Esophagus mucosa (tissue), 1 donor: ENCODE results near the gene IRF9. TPM values are rescaled to one million over a fixed set of nuclear protein-coding genes. Genes with fewer than 3 reads are reported as not detected.
A peak's percentile ranks its signal among the peaks of the same experiment; 100 is the strongest.

Experiments used
- ATAC-seq: fragments of 200-7000 bp; cut with Tn5 transposase; one replicate; pipeline ENCODE4 v1.9.1; 2020
- total RNA-seq: library from RNA; stranded (reverse); gene quantifications from one replicate; pipeline ENCODE4 v1.2.4, GENCODE V29; 2023
- donor health status: DM: yes; HTN: yes; CAD: no.

Gene IRF9
- total RNA-seq, 1 donor from 2014 or later: 44.2 TPM

DNA sequence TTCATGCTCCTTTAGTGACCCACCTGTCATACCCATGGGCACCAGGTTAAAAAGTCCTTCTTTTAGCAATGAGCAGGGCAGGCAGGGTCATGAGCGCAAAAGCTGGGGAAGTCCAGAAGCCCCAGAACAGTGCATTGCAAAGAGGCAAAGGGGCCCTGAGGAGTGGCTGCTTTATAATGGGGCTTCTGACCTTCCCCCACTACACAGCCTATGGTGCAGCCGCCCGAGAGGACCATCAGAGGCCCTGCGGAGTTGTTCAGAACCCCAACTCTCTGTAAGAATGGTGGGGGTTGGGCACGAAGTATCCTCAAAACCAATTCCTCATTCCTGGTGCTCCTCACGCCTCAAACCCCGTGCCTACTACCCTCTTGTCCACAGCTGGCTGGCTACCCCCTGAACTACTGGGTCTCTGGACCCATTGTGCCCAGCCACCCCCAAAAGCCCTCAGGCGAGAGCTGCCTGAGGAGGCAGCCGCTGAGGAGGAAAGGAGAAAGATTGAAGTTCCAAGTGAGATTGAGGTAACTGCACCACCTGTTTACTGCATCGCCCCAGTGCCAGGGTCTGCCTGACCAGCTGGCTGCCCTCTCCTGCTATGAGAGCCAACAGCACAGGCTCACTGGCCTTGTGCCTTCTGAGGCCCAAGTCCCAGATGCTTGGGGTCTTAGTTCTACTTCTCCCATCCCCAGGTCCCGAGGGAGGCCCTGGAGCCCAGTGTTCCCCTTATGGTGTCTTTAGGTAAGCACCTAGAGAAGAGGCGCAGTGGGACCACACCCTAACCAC, 17.5 kb downstream of the IRF9 start:
- no peak for ATAC-seq

DNA sequence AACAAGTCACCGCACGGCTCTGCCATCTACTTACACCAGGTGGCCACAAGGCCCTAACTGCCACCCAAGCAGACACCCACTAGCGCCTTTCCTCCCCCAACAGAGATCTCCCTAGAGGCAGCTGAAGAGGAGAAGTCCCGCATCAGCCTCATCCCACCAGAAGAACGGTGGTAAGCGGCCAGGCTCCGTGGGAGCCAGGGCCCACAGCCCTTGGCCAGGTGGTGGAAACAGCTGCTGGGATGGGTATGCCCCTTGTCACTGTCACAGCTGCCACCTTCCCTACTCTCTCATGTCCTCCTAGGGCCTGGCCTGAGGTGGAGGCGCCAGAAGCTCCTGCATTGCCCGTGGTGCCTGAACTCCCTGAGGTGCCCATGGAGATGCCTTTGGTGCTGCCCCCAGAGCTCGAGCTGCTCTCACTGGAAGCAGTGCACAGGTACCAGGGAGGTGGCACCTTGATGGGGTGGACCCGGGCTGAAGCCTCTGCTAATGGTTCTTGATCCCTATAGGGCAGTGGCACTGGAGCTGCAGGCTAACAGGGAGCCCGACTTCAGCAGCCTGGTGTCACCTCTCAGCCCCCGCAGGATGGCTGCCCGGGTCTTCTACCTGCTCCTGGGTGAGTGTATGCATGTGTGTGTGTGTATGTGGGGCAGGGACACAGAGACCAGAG, 18.4 kb downstream of the IRF9 start:
- no peak for ATAC-seq

DNA sequence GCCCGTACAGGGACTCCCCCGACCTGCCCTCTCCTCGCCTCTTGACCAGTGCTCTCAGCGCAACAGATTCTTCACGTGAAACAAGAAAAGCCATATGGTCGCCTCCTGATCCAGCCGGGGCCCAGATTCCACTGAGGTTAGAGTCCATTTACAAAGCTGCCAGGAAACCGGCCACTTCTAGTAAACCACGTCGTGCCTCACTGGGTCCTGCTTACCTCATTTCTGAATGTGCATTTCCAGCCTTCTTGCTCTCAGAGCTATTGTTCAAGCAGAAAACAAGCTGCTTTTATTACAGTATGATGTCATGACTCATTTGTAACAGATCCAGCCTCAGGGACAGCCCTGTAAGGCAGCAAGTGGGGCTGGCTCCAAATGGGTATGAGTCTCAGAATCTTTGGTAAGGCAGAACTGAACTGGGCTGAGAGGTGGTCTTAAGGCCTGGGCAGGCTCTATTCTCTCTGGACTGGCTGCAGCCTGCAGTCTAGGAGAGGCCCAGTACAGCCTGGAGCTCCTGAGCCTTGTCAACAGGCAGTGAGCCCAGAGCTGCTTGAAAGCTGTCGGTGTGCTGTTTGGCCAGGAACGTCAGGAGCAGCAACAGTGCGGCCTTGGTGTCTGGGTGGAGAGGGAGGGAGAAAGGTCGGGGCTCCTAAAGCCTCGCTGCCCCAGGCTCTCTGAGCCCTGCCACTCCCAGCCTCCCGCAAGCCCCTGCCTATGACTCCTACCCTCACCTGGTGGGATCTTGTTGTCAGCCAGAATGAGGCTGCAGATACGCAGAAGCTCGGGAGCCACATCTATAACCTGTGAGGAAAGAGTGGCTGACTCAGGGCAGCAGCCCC, 19.1 kb downstream of the IRF9 start:
- peak; percentile 9 for ATAC-seq

DNA sequence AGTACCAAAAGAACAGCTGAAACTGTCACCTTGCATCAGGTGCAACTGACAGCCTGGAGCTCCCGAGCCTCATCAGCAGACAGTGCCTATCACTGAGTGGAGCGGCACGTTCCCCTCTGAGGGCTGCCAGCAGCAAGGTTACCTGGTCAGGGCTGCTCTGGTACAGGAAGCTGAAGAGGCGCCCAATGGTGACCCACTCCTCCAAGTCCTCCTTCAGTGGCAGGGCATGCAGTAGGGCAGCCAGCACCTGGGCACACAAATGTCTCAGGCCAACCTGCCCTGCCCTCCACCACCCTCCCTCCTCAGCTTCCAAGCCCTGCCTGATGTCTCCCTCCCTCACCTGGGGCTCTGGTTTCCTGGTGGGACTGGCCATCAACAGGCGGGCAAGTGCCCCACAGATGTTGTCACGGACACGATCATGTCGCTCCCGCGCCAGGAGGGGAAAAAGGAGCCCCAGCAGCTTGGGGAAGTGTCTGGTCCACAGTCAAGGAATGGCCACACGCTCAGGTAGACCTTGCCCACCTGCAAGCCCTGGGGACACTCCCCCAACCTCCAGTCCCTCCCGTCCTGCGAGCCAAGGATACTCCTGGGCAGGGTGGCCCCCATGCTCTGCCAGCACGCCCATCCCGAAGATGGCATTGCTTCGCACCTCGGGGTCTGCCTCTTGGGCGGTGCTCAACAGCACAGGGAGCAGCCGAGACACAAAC, 20.5 kb downstream of the IRF9 start:
- no peak for ATAC-seq

DNA sequence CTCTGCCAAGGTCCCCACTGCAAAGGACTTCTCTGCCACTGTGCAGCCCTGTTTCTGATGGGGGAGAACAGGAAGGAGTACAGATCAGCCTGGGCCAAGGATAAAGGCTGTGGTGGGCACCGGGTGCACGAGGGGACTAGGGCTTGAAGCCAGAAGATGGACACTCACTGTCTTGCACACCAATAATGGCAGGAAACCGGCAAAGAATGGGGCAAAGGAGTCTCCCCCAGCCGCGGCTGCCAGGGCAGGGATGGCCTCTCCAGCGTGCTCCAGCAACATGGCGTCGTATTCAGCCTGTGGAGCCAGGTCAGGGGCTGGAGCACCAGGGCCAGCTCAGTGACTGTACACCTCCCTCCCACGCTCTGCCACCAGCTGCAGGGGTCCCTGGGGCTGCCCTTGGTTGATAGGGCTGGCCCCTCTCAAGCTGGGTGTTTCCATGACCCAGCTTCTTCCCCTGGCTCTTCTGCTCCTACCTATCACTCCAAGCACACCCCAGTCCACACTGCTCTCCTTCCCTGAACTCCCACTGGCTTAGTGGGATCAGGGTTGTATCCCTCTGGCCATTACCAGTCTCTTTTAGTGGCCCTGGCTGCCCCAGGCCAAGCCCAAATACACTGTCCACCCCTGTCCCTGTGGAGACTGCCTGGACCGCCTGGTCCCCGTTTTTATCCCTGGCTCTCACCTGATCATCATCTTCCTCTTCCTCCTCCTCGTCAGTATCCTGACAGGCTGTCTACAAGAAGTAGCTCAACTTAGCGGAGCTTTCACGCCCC, 21.2 kb downstream of the IRF9 start:
- no peak for ATAC-seq

DNA sequence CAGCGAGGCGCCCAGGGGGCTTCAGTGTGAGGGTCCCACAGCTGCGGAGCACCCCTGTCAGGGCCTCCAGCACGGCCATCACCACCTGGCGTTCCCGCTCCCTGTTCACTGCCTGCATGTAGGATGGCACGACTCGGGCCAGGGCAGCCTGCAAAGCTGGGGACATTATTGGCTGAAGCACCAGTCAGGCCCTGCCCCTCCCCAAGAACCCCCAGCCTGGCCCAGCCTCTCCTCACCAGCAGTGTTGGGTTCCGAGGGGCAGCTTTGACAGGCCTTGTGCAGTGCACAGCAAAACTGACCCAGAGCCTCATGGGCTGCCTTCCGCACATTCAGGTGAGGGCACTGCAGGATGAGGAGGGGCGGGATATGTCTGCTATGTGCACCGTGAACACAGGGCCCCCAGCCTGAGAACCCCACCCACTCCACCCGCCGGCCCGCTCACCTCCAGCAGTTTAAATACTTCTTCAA, 22.0 kb downstream of the IRF9 start:
- ATAC-seq: no peak

DNA sequence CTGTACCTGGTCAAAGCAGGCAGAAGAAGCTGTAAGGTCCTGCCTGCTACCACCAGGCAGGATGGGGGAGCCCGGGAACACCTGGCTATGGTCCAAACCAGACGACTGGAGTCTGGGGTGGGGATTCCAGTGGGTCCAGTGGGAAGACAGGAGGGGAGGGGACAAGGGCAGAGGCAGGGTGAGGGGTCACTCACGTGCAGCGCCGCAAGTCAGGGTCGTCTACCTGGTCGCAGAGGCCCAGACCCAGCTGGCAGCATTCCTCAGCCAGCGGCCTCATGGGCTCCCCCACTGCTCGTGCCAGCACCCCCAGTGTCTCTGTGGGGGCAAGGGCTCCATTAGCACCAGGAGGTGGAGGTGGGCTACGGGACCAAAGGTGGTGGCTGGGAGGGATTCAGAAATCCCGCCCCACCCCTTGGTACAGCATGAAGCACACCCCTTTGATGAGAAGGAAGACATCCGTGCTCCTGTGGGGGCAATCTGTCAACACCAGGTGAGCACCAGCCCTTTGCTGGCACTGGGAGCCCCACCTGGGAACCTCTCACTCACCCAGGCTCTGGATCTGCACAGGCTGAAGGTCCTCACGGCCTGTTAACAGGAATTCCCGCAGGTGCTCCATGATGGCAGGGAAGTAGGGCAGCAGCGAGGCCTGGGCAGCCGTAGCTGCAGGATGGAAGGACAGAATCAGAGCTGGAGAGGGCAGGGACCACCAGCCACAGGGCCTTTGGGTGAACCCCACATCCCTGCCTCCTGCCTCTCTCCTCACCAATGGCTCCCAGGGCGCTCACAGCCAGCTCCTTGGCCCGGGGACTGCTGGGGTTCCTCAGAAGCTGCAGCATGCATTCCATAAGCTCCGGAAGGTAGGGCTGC, 23.3 kb downstream of the IRF9 start:
- ATAC-seq: no peak

DNA sequence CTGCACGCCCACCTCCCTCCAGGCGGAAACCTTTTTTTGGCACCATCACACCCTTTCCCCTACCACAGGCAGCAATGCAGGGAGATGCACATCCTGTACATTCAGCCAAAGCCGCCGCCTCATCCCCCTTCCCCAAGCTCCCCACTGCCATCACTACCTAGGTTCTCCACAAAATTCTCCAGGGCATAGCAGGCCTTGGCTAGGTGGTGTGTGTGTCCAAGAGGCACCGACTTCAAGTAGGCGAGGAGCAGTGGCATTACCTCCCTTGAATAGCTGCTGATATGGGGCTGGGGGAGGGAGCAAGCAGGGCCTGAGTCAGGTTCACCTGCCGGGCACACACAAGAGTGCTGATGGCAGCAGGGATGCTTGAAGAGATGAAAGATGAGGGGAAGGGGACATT, 24.0 kb downstream of the IRF9 start:
- ATAC-seq: no peak

DNA sequence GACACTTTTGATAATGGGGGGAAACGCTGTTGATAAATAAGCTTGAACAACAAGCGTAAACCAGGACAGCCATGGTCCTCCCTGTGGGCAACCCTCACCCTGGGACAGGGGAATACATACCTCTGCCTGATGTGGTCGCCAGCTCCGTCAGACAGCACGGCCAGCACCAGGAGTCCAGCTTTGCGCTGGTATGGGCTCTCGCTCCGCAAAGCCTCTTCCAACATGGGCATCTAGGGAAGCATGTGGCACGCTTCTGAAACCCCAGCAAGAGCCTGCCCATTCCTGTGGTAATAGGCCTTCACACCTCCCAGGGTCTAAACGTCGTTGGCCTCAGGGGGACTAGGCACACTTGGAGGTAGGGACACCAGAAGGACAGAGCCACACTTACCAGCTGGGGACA, 24.7 kb downstream of the IRF9 start:
- ATAC-seq: no peak

DNA sequence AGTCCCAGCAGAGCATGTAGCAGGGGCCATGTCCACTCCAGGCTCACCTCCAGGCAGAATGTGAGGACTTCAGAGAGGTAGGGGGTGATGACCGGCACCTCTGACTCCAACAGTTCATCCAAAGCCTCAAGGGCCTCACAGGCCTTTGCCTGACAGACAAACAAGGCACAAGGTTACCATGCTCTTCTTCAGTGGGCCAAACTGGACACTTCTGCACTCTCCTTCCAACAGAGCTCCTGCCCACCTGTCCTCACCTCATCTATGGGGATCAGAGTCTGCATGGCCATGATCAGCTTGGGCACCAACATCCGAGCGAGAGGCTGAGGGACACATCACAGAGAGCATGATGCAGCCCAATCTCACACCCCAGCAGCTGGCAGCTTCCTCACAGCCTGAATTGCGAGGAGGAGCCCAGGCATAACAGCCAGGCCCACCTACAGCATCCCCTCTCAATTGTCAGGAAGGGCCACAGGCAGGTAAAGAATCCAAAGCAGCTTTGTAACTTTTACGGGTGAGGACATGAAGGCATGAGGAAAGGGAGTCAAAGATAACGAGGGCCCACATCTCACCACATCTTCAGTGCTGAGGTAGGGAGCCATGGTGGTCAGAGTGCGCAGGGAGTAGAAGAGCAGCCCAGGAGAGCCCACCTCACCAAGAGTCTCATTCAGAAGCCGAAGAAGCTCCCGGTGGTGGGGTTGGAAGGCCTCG, 25.9 kb downstream of the IRF9 start:
- ATAC-seq: no peak

DNA sequence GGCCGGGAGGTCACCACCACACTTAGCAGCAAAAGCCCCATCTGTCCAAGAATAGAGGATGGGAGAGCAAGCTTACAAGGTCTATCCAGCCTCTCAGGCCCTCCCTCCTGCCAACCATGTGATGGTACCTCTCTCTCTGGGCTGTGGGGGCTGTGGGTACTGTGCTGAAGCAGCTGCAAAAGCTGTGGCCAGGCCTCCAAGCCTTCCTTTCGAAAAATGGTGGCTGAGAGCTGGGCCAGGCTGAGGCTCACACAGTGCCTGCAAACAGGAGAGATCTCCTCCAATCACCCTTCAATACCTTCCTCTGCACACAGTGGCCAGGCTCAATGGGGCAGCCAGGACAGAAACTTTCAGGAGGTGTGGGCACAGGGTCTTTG, 26.5 kb downstream of the IRF9 start:
- no peak for ATAC-seq

DNA sequence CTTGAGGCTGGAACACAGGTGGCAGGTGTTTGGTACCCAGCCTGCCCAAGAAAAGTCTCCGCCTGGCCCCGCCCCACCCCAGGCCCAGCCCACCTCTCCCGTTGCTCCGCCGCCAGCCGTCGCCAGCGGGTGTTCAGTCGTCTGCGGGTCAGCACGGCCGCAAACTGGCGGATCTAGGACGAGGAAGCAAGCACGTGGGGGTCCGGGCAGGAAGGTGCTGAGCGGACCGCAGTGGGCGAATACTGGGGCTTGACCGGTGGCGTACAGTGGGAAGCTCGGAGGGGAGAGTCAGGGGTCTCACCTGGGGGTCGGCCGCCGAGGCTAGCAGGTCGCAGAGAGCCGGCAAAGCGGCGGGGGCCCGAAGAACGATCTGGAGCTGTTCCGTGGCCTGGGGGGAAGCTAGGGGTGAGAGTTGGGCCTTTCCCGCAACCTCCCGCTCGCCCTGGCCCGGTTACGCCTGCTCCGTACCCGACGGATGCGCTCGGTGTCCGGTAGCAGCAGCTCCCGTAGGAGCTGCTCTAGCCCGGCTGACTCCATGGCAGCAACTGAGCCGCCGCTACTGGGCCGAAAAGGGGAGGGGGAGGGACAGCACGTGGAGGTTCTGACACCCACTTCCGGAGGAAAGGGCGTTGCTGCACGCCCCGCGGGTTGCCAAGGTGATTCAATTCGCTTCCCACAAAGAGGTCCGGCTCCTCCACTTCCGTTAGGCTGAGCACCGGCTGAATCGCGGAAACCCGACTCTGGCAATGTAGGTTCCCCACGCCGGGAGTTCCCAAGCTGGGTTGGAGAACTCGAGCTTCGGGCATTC, 27.4 kb downstream of the IRF9 start, which contains the start of gene IPO4:
IPO4 (minus strand) TSS at position 566 of the 808 bp plus-strand sequence; CDS start at position 537, 29 bp downstream.
- peak; percentile 91 for ATAC-seq

DNA sequence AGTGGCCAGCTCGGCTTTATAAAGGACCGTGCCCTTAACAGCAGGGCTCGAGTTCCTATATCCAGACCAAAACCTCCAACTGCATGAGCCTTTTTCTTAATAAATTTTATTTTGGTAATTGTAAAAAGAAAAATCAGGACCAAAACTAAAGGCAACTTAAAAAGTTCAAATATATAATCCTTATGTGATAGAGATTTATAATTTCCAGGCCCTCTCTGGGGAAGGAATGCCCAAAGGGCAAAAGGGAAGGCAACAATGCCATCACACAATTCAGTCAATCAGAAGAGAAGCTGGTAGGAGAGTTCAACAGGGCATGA, 28.0 kb downstream of the IRF9 start:
- no peak for ATAC-seq

DNA sequence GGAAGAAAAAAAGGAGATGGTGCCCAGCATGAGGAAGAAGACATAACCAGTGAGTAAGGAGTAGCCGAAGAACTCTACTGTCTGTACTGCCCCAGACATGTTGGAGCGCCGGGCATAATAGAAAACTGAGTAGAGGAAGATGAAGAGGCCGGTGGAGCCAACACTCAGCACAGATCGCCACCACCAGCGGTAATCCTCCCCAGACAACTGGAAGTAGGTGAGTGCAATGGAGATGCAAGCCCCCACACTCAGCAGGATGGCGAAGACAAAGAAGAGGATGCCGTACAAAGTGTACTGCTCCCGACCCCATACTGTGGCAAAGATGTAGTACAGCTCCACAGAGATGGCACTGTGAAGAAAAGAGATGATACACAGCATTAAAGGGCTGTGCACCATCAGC, 28.4 kb downstream of the IRF9 start:
- no peak for ATAC-seq

DNA sequence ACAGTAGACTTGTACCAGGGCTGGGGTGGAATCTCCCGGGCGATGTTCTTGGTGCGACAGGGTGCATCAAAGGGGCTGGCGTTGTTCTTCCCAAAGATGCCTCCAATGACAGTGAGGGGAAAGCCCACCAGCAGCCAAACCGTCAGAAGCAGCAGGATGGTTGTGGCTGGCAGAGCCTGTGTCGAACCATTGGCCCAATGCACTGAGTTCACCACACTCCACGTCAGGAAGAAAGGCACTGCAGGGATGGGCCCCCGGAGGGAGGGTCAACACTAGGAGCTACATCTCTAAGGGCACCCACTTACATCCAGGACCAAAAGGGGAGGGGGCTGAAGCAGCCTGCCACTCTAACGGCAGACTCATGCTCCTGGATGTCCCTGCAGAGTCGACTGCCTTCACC, 29.4 kb downstream of the IRF9 start:
- no peak for ATAC-seq

DNA sequence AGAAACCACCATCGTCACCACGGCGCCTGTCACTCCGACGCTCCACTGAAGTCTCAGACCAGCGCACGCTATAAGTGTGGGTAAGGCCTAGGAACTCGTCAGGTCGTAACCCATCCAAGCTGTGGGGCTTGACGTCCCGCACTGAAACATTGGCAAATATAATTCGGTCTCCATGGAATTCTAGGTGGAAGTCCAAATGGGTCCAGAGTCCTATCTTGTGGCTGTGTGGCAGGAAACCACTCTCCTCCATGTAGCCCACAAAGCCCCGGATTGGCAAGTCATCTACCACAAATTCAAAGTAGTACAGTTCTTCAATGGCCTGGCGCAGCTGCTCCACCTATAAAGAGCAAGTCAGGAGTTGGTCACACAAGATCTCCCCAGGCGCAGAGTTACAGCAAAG, 31.9 kb downstream of the IRF9 start:
- ATAC-seq: no peak

DNA sequence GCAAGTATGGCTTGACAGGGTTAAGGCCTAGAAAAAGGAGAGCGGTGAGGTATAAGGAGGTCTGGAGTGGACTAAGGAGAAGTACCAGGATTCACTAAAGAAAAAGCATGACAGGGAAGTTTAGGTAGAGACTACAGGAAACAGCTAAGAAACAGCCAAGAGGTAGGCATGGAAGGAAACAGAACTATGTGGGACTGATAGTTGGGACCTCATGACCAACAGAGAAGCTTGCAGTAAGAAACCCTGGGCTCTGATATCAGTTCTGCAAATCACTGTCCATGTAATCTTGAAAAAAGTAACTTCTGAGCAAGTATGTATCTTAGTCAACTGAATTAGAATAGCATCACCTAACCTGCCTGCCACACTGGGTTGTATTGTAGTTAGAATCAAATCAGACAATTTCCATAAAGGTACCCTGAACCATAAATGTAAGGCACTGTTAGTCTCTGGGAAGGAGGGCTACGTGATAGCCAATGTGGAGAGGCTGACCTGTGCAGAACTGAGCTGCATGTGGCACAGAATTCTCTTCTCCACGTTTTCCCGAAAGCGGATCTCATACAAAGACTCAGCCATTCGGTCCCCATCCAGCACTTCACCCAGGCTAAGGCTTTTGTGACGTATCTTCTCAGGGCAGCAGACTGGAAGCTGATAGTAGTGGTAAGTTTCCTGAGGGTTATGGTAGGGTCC, 33.3 kb downstream of the IRF9 start:
- ATAC-seq: no peak

DNA sequence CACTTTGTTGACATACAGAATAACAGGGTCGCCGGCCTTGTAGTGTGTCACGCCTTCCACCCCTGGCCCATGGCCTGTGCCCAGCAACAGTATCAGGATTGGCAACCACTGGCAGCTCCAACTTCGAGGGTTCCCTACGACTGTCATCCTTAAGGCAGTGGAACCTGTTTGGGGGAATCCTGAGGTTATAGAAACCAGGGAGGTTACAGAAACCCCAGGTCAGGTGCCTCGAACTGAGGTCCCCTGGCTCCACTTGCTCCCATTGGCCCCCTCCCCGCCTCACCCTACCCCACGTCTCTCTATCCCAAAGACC, 33.8 kb downstream of the IRF9 start:
- no peak for ATAC-seq
